HFF-Myc (cell line): ENCODE measurements around the gene NSFL1C.

Experiments
- DNase-seq: peaks from one replicate; pipeline ENCODE4 v3.0.0-alpha.2; 2011; ENCODE audit warnings: low read depth; ENCODE audit errors: extremely low read depth
- H3K4me3 ChIP-seq: replicated peaks from 2 replicates; pipeline ENCODE4 v1.5.1; 2011; ENCODE audit warnings: low read depth, mild to moderate bottlenecking, control low read depth, low read length
- CTCF ChIP-seq: IDR thresholded peaks from 2 replicates; pipeline ENCODE4 v1.5.1; 2012; ENCODE audit warnings: mild to moderate bottlenecking, low read depth, low read length, control low read depth; ENCODE audit errors: missing control alignments

The NSFL1C gene

GRCh38 chr20:1393507-1393882, 73.2 kb downstream of the NSFL1C start:
- TF ChIP-seq CTCF, result no peak
- DNase-seq, result no peak

DNA sequence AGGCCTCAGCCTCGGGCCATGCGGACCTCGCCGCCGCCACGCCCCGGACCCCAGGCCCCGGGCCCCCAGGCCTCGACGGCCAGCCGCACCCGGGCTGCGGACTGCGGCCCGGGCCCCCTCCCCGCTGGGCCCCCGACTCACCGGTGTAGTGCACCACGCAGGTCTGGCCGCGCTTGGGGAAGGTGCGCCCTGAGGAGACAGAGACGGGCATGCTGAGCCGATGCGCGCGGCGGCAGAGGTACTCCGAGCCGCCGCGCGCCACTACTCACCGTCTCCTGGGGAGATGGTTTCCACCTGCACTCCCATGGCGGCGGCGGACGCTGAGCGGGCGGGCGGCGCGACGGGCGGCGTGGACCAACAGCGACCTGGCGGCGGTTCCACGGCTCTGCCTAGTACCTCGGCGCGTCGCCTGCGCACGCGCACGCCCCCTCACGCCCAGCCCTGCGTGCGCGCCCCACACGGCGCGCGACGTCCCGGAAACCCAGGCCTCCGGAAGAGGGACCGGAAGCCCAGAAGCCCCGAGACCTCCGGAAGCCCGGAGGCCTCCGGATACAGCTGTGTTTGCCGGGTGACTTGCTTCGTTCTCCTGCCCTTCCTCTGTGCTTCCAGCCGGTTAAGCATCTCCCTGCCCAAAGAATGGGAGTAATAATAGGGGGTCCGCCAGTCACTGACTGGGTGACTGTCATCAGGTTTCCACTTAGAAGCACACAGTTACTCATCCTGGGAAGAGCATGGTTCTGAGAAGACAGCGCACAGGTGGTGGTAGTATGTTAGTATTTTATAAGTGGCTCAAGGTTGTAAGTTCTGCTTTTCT, 73.7 kb downstream of the NSFL1C start, which contains the start of gene FKBP1A:
FKBP1A (minus strand) TSS at position 362 of the 814 bp plus-strand sequence; CDS start at position 306, 56 bp downstream.
- H3K4me3 ChIP-seq, result peak within 1 kb of the TSS; percentile 96
- no peak for DNase-seq
- TF ChIP-seq CTCF, result no peak

More at GRCh38 chr20:1393507-1393882, 73.2 kb downstream of the NSFL1C start:
- peak overlapping the region; percentile 96 for H3K4me3 ChIP-seq

GRCh38 chr20:1392443-1392692, 74.3 kb downstream of the NSFL1C start:
- DNase-seq, result no peak
- no peak for TF ChIP-seq CTCF
- peak overlapping the region; percentile 96 for H3K4me3 ChIP-seq
